H1 (cell line): ENCODE data around the gene RTN4RL1. TPM values are rescaled to one million over a fixed set of nuclear protein-coding genes. Genes with fewer than 3 reads are reported as not detected.

Source experiments
- CTCF ChIA-PET: fragments of 300-600 bp; sonication (Branson Sonifier 250); formaldehyde crosslinking; loops from one replicate; lab custom pipeline; 2021; ENCODE audit not compliant: partially characterized antibody; lab: Charles Lee
- POLR2A ChIA-PET: fragments of 300-600 bp; sonication (Branson Sonifier 250); formaldehyde crosslinking; loops from one replicate; lab custom pipeline; 2021; ENCODE audit warnings: inconsistent platforms; ENCODE audit not compliant: partially characterized antibody; lab: Charles Lee
- DNase-seq, 2 experiments: peaks; one replicate each; pipeline versions ENCODE4 v3.0.0 to v3.0.0-alpha.2; 2010 to 2022; ENCODE audit warnings: low spot score in 2 of 2, low read depth in 1 of 2, mixed read lengths in 1 of 2
- FAIRE-seq: peaks from 2 replicates; lab custom pipeline; 2011; peaks lifted over from hg19 to GRCh38; lab: Jason Lieb, UNC
- H2AFZ ChIP-seq: 2 replicates; pipeline ENCODE4 v1.8.1; 2012; ENCODE audit warnings: low read length, inconsistent platforms
- H2AK5ac ChIP-seq: 2 replicates; pipeline ENCODE4 v1.6.1; 2013; ENCODE audit warnings: low read depth, low read length
- H2BK120ac ChIP-seq: replicated peaks from 2 replicates; pipeline ENCODE3; 2013; ENCODE audit warnings: low read depth, low read length, inconsistent platforms
- H2BK12ac ChIP-seq: 2 replicates; pipeline ENCODE4 v1.6.1; 2013; ENCODE audit warnings: low read depth, low read length
- H2BK15ac ChIP-seq: 2 replicates; pipeline ENCODE4 v1.6.1; 2013; ENCODE audit warnings: low read length
- H2BK20ac ChIP-seq: 2 replicates; pipeline ENCODE4 v1.6.1; 2013; ENCODE audit warnings: low read length
- H2BK5ac ChIP-seq: 2 replicates; pipeline ENCODE4 v1.6.1; 2013; ENCODE audit warnings: low read depth, low read length
- H3K14ac ChIP-seq: 2 replicates; pipeline ENCODE4 v1.6.1; 2013; ENCODE audit warnings: inconsistent platforms; ENCODE audit not compliant: insufficient read length
- H3K18ac ChIP-seq: 2 replicates; pipeline ENCODE4 v1.6.1; 2013; ENCODE audit warnings: low read length; ENCODE audit errors: extremely low read depth
- H3K23ac ChIP-seq: 2 replicates; pipeline ENCODE4 v1.6.1; 2013; ENCODE audit warnings: inconsistent platforms; ENCODE audit not compliant: insufficient read length
- H3K23me2 ChIP-seq: 2 replicates; pipeline ENCODE4 v1.6.1; 2013; ENCODE audit warnings: low read depth, low read length
- H3K27ac ChIP-seq: 2 replicates; pipeline ENCODE4 v1.6.1; 2011; ENCODE audit warnings: low read depth, low read length, inconsistent platforms
- H3K27me3 ChIP-seq, 4 experiments: replicated peaks in 1 of 4; 1 replicate in 1 of 4; 2 replicates in 3 of 4; pipeline versions ENCODE4 v1.6.1 to v1.8.1; 2011 to 2013; ENCODE audit warnings: low read length in 3 of 4, mild to moderate bottlenecking in 3 of 4, inconsistent platforms in 2 of 4, mixed read lengths in 2 of 4, moderate library complexity in 1 of 4; ENCODE audit not compliant: control insufficient read depth in 3 of 4, insufficient read depth in 3 of 4; ENCODE audit errors: extremely low read depth in 1 of 4
- H3K36me3 ChIP-seq, 4 experiments: 2 replicates each; pipeline versions ENCODE4 v1.6.1 to v1.8.1; 2011 to 2013; ENCODE audit warnings: mild to moderate bottlenecking in 4 of 4, low read length in 3 of 4, moderate library complexity in 2 of 4, control low read depth in 1 of 4, inconsistent platforms in 1 of 4; ENCODE audit not compliant: insufficient read depth in 4 of 4, control insufficient read depth in 2 of 4
- H3K4ac ChIP-seq: replicated peaks from 2 replicates; pipeline ENCODE3; 2013; ENCODE audit warnings: low read length, low read depth, mixed read lengths, inconsistent platforms; ENCODE audit not compliant: insufficient read length
- H3K4me1 ChIP-seq, 4 experiments: replicated peaks in 1 of 4; 1 replicate in 1 of 4; 2 replicates in 3 of 4; pipeline versions ENCODE4 v1.6.1 to v1.8.1; 2011 to 2013; ENCODE audit warnings: low read length in 3 of 4, inconsistent platforms in 2 of 4, mixed read lengths in 1 of 4; ENCODE audit not compliant: insufficient read depth in 4 of 4, control insufficient read depth in 3 of 4
- H3K4me2 ChIP-seq, 2 experiments: 2 replicates each; pipeline versions ENCODE4 v1.6.1 to v1.8.1; 2011 to 2013; ENCODE audit warnings: low read depth in 2 of 2, low read length in 2 of 2, control low read depth in 1 of 2, inconsistent platforms in 1 of 2, mild to moderate bottlenecking in 1 of 2; ENCODE audit not compliant: insufficient read depth in 1 of 2
- H3K4me3 ChIP-seq, 4 experiments: fragments of 200-600, 300-600 bp in 1 of 4; sonication (generic), shearing (Covaris generic), sonication (Bioruptor Twin) in 1 of 4; 2 replicates each; pipeline versions ENCODE4 v1.5.1 to v1.8.1; 2011 to 2016; ENCODE audit warnings: low read length in 4 of 4, low read depth in 3 of 4, control low read depth in 2 of 4, inconsistent platforms in 2 of 4, mild to moderate bottlenecking in 2 of 4, mixed read lengths in 1 of 4, moderate library complexity in 1 of 4; ENCODE audit not compliant: insufficient read depth in 2 of 4; ENCODE audit errors: extremely low read depth in 1 of 4
- H3K56ac ChIP-seq: replicated peaks from 2 replicates; pipeline ENCODE3; 2013; ENCODE audit warnings: low read depth, mild to moderate bottlenecking, mixed read lengths, low read length, inconsistent platforms; ENCODE audit not compliant: insufficient read length
- H3K79me1 ChIP-seq: 2 replicates; pipeline ENCODE4 v1.6.1; 2013; ENCODE audit warnings: low read depth, low read length, control low read depth
- H3K79me2 ChIP-seq, 2 experiments: 2 replicates each; pipeline versions ENCODE4 v1.6.1 to v1.8.1; 2012 to 2013; ENCODE audit warnings: low read length in 2 of 2, mild to moderate bottlenecking in 2 of 2, inconsistent platforms in 1 of 2; ENCODE audit not compliant: insufficient read depth in 2 of 2, control insufficient read depth in 1 of 2
- H3K9ac ChIP-seq, 4 experiments: replicated peaks in 1 of 4; 1 replicate in 1 of 4; 2 replicates in 3 of 4; pipeline versions ENCODE4 v1.6.1 to v1.8.1; 2011 to 2013; ENCODE audit warnings: low read depth in 3 of 4, low read length in 3 of 4, control low read depth in 2 of 4, mild to moderate bottlenecking in 2 of 4, moderate library complexity in 2 of 4, inconsistent platforms in 1 of 4; ENCODE audit errors: extremely low read depth in 1 of 4
- H3K9me3 ChIP-seq, 2 experiments: 2 replicates each; pipeline versions ENCODE4 v1.6.1 to v1.8.1; 2012 to 2013; ENCODE audit warnings: mild to moderate bottlenecking in 2 of 2, moderate library complexity in 2 of 2, control low read depth in 1 of 2, inconsistent platforms in 1 of 2, low read depth in 1 of 2, low read length in 1 of 2, mixed read lengths in 1 of 2; ENCODE audit not compliant: insufficient read depth in 2 of 2
- H4K20me1 ChIP-seq, 2 experiments: replicated peaks in 1 of 2; 2 replicates each; pipeline versions ENCODE3 to v1.8.1; 2011 to 2013; ENCODE audit warnings: inconsistent platforms in 2 of 2, low read length in 2 of 2, mild to moderate bottlenecking in 1 of 2; ENCODE audit not compliant: insufficient read depth in 2 of 2, control insufficient read depth in 1 of 2
- H4K5ac ChIP-seq: 2 replicates; pipeline ENCODE4 v1.6.1; 2013; ENCODE audit warnings: low read length, low read depth, mixed read lengths, inconsistent platforms; ENCODE audit not compliant: insufficient read length
- H4K8ac ChIP-seq: 2 replicates; pipeline ENCODE4 v1.8.0; 2013; ENCODE audit warnings: mild to moderate bottlenecking, moderate library complexity, low read length, inconsistent platforms; ENCODE audit not compliant: insufficient read depth; ENCODE audit errors: extremely low read depth
- H4K91ac ChIP-seq: replicated peaks from 2 replicates; pipeline ENCODE3; 2013; ENCODE audit warnings: low read length, mixed read lengths, inconsistent platforms; ENCODE audit not compliant: insufficient read length
- ATF2 ChIP-seq: IDR thresholded peaks from 2 replicates; pipeline ENCODE4 v1.6.1; 2012; ENCODE audit warnings: low read length, inconsistent platforms
- BRCA1 ChIP-seq: IDR thresholded peaks from 2 replicates; pipeline ENCODE4 v1.6.1; 2012; ENCODE audit warnings: low read depth, low read length, improper control_type of control experiment
- CHD2 ChIP-seq: IDR thresholded peaks from 2 replicates; pipeline ENCODE4 v1.6.1; 2012; ENCODE audit warnings: low read length, improper control_type of control experiment
- EGR1 ChIP-seq: IDR thresholded peaks from 2 replicates; pipeline ENCODE4 v1.6.1; 2011; ENCODE audit warnings: low read depth, low read length, borderline replicate concordance
- EP300 ChIP-seq, 2 experiments: IDR thresholded peaks; 1 replicate in 1 of 2; 2 replicates in 1 of 2; pipeline ENCODE4 v1.6.1; 2011 to 2012; ENCODE audit warnings: low read depth in 2 of 2, low read length in 2 of 2, mild to moderate bottlenecking in 2 of 2, borderline replicate concordance in 1 of 2, inconsistent platforms in 1 of 2, moderate library complexity in 1 of 2
- GABPA ChIP-seq: IDR thresholded peaks from 2 replicates; pipeline ENCODE4 v1.6.1; 2011; ENCODE audit warnings: mild to moderate bottlenecking, low read length, moderate library complexity, borderline replicate concordance; ENCODE audit not compliant: insufficient read depth
- KDM4A ChIP-seq: IDR thresholded peaks from one replicate; pipeline ENCODE4 v1.7.1; 2012; ENCODE audit warnings: low read depth, mild to moderate bottlenecking, moderate library complexity, low read length, inconsistent platforms; ENCODE audit not compliant: severe bottlenecking
- KDM5A ChIP-seq: fragments of 200-600 bp; IDR thresholded peaks from 2 replicates; pipeline ENCODE4 v1.7.1; 2012; ENCODE audit warnings: mild to moderate bottlenecking, low read length, inconsistent platforms, mixed read lengths
- MAFK ChIP-seq: IDR thresholded peaks from 2 replicates; pipeline ENCODE4 v1.6.1; 2012; ENCODE audit warnings: low read depth, mild to moderate bottlenecking, improper control_type of control experiment, low read length
- SIN3A ChIP-seq, 2 experiments: IDR thresholded peaks in 1 of 2; conservative IDR thresholded peaks in 1 of 2; 2 replicates each; pipeline ENCODE4 v1.6.1; 2011 to 2012; ENCODE audit warnings: low read length in 2 of 2, improper control_type of control experiment in 1 of 2, low read depth in 1 of 2, mild to moderate bottlenecking in 1 of 2
- SIRT6 ChIP-seq: IDR thresholded peaks from one replicate; pipeline ENCODE4 v1.7.1; 2012; ENCODE audit warnings: low read length, inconsistent platforms
- SIX5 ChIP-seq: IDR thresholded peaks from 2 replicates; pipeline ENCODE4 v1.6.1; 2011; ENCODE audit warnings: mild to moderate bottlenecking, low read depth, low read length
- TEAD4 ChIP-seq: IDR thresholded peaks from 2 replicates; pipeline ENCODE4 v1.6.1; 2012; ENCODE audit warnings: low read depth, low read length, inconsistent platforms, mixed read lengths
- WGBS, 2 experiments: shearing (Covaris generic) in 1 of 2; methylation state at CpG; one replicate each; pipeline versions ENCODE4 v1.1.6 to v1.1.7; 2013 to 2015; ENCODE audit warnings: low lambda C conversion rate in 2 of 2, mixed read lengths in 2 of 2, inconsistent platforms in 1 of 2, low coverage in 1 of 2, missing lambda C conversion rate in 1 of 2; ENCODE audit not compliant: insufficient replicate concordance in 2 of 2, insufficient coverage in 1 of 2, insufficient read length in 1 of 2; ENCODE audit errors: extremely low coverage in 1 of 2, missing lambda C conversion rate in 1 of 2; 5-methylcytosine and 5-hydroxymethylcytosine counted together
- polyA plus RNA-seq, 7 experiments: library from polyadenylated mRNA; depleted of rRNA in 3 of 7; stranded (reverse) in 5 of 7; unstranded in 2 of 7; fragments of >200 nt in 5 of 7; fragments of 200-250 nt in 2 of 7; gene quantifications; 1 replicate in 5 of 7; 2 replicates in 1 of 7; 4 replicates in 1 of 7; pipeline versions ENCODE4 v1.2.1 to v1.2.3, GENCODE V29; 2011 to 2013; ENCODE audit warnings: missing spikeins in 2 of 7, mixed read lengths in 2 of 7
- total RNA-seq: library from RNA; stranded (reverse); fragmentation: NEBNext Ultra II Directional; extraction: Animal tissue kit (Norgen Biotek cat#: 25700); gene quantifications from 2 replicates; pipeline ENCODE4 v1.2.1, GENCODE V29; 2021

RTN4RL1 gene
- total and polyA plus RNA-seq, 2 of the 8 experiments (the other 6 are each of a cell fraction or from before 2014, with no cell fraction given): 0.09 TPM; not detected in 1

GRCh38 chr17:1943436-1943831 is 81.7 kb downstream of the RTN4RL1 start:
- H2BK5ac ChIP-seq: no peak overlapping the region
- no peaks in the 10 kb centered on the region for H3K4me1 ChIP-seq
- H4K5ac ChIP-seq: no peak overlapping the region
- no peak overlapping the region for H3K23ac ChIP-seq
- H3K23me2 ChIP-seq: no peaks in the 10 kb centered on the region
- no peaks in the 10 kb centered on the region for H3K79me1 ChIP-seq
- H3K36me3 ChIP-seq: no peaks in the 10 kb centered on the region
- H2AK5ac ChIP-seq: no peak overlapping the region
- FAIRE-seq (no peak), DNase-seq (no peak)
- no peak overlapping the region for H2BK15ac ChIP-seq
- no peak overlapping the region for H3K4me2 ChIP-seq
- H3K9me3 ChIP-seq: no peaks in the 10 kb centered on the region
- H4K20me1 ChIP-seq: peaks cover 0 to 5% of the 10 kb centered on the region in 2 experiments
- no peak overlapping the region for H4K91ac ChIP-seq
- CTCF ChIA-PET: interaction anchor here (0.6 to 1.2 kb wide), 2 partner anchors 369 to 725 kb away, joined by 3 read pairs; no protein-coding TSS in a partner anchor
- no peak overlapping the region for H2BK20ac ChIP-seq
- POLR2A ChIA-PET: no interaction called here
- no peak overlapping the region for H3K27ac ChIP-seq
- H2AFZ ChIP-seq: no peak overlapping the region
- H2BK120ac ChIP-seq: no peak overlapping the region
- no peaks in the 10 kb centered on the region for H3K79me2 ChIP-seq
- no peak overlapping the region for H3K4me3 ChIP-seq
- no peak overlapping the region for H3K9ac ChIP-seq
- no peak overlapping the region for H3K4ac ChIP-seq
- H3K14ac ChIP-seq: no peak overlapping the region
- H4K8ac ChIP-seq: no peak overlapping the region
- H3K56ac ChIP-seq: no peak overlapping the region
- H2BK12ac ChIP-seq: no peak overlapping the region
- 87% methylated on average over 7 of the region's 11 CpGs; no CpG with 5 or more reads in 1 of the 2 experiments for WGBS, 2 experiments
- no peak overlapping the region for H3K18ac ChIP-seq
- no peaks in the 10 kb centered on the region; a peak in 1 of 7 replicates for H3K27me3 ChIP-seq
- TF ChIP-seq MAFK (no peak), BRCA1 (no peak), SIX5 (no peak), EGR1 (no peak), SIN3A (conservative IDR thresholded peaks at IDR 0.05 in 1 of 2, IDR thresholded peaks at IDR 0.05 in 1 of 2; ENCODE audit: low read depth in 1 of 2, low read length in 2 of 2) (no peak), TEAD4 (no peak), ATF2 (no peak), EP300 (IDR thresholded peaks at IDR 0.05; ENCODE audit: borderline replicate concordance in 1 of 2, low read depth in 2 of 2, low read length in 2 of 2) (no peak), CHD2 (no peak), KDM4A (no peak), GABPA (no peak), SIRT6 (no peak), KDM5A (no peak)
